Measurements from ENCODE around the gene PLAU. TPM values are rescaled to one million over a fixed set of nuclear protein-coding genes. Genes with fewer than 3 reads are reported as not detected.

Gene PLAU
- total RNA-seq, 1 donor from 2014 or later: 7.6 TPM

DNA sequence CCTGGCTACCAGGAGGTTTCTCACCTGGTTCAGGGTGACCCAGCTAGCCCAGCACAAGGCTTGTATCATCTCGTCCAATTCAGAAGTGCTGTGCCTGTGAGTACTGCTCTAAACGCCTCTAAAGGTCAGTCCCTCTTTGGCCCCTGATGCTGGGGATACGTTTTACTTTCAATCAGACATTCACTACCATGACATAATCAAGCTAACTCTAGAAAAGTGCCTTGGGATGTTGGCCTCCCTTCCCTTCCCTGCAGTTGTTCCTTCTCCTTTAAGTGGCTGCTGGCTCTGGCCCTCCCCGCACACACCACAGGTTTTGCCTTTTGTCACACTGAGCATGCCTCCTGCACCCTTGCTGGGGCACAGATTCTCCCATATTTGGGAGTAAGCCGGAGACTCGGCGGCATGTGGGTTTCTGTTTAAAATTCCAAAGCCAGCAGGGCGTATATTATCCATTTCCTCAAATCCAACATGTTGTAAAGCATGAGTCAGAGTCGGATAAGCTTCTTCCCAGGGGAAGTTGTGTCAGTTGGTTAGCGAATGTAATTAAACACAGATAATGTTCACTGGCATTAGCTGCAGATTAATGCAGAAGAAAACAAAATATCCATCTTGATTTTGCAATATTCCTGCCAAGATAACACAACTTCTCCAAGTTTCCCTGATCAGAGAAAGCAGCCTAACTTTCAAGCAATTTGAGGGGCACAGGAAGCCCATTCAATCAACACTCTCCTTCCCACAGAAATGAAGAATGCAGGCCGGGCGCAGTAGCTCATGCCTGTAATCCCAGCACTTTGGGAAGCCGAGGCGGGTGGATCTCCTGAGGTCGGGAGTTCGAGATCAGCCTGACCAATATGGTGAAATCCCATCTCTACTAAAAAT is 55.2 kb downstream of the PLAU start:
- H3K27me3 Mint-ChIP-seq (ENCODE audit: insufficient read depth, low read depth): peaks cover 13% of the 10 kb centered on the region
- peaks cover 56% of the 10 kb centered on the region for H3K4me1 Mint-ChIP-seq
- no peaks in the 10 kb centered on the region for H3K36me3 Mint-ChIP-seq
- Histone ChIP-seq H4K20me1 (ENCODE audit: low read depth) (no peaks in the 10 kb centered on the region), H3K4me2 (peak overlapping the region; percentile 52), H3K36me3 (no peaks in the 10 kb centered on the region), H3F3A (ENCODE audit: low read depth) (peaks cover 57% of the 10 kb centered on the region), H3K4me3 (peak overlapping the region; percentile 15), H3K79me2 (ENCODE audit: low read depth) (no peaks in the 10 kb centered on the region), H3K4me1 (peaks cover 34% of the 10 kb centered on the region), H3K27ac (peak overlapping the region; percentile 96), H3K9me3 (ENCODE audit: low read depth) (no peaks in the 10 kb centered on the region), H2AFZ (replicated peaks) (peak overlapping the region; percentile 1), H3K27me3 (no peaks in the 10 kb centered on the region), H3K9ac (no peak overlapping the region)
- no peaks in the 10 kb centered on the region for H3K9me3 Mint-ChIP-seq
- peak overlapping the region; percentile 74 for H3K4me3 Mint-ChIP-seq
- peak; percentile 95 for DNase-seq (ENCODE audit: low spot score)
- TF ChIP-seq EZH2phosphoT487 (IDR thresholded peaks at IDR 0.05): no peak
- TF ChIP-seq, protein P1, sequence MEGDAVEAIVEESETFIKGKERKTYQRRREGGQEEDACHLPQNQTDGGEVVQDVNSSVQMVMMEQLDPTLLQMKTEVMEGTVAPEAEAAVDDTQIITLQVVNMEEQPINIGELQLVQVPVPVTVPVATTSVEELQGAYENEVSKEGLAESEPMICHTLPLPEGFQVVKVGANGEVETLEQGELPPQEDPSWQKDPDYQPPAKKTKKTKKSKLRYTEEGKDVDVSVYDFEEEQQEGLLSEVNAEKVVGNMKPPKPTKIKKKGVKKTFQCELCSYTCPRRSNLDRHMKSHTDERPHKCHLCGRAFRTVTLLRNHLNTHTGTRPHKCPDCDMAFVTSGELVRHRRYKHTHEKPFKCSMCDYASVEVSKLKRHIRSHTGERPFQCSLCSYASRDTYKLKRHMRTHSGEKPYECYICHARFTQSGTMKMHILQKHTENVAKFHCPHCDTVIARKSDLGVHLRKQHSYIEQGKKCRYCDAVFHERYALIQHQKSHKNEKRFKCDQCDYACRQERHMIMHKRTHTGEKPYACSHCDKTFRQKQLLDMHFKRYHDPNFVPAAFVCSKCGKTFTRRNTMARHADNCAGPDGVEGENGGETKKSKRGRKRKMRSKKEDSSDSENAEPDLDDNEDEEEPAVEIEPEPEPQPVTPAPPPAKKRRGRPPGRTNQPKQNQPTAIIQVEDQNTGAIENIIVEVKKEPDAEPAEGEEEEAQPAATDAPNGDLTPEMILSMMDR (IDR thresholded peaks at IDR 0.05): no peak
- TF ChIP-seq EZH2 (IDR thresholded peaks at IDR 0.05): no peak
- H3K27ac Mint-ChIP-seq: peak overlapping the region; percentile 99

DNA sequence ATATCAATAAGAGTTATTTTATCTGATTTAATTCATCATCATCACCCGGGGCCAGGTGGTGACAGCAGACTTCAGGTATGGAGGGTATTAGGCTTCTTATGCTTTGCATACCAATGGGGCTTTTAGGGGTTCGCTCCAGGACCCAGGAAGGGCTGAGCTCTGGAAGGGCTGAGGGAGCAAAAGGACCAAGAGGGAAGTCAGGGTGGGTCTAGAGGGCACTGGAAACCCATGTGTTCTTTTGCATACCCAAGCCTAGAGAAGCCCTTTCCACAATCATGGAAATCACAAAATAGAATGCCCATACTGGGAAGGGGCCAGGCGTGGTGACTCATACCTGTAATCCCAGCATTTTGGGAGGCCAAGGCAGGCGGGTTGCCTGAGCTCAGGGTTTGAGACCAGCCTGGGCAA is 56.1 kb downstream of the PLAU start:
- Histone ChIP-seq H3K4me3 (peak overlapping the region; percentile 15), H3F3A (ENCODE audit: low read depth) (peaks cover 57% of the 10 kb centered on the region), H3K9me3 (ENCODE audit: low read depth) (no peaks in the 10 kb centered on the region), H3K4me1 (peaks cover 34% of the 10 kb centered on the region), H4K20me1 (ENCODE audit: low read depth) (no peaks in the 10 kb centered on the region), H3K27ac (peak overlapping the region; percentile 96), H3K27me3 (no peaks in the 10 kb centered on the region), H2AFZ (replicated peaks) (no peak overlapping the region), H3K79me2 (ENCODE audit: low read depth) (no peaks in the 10 kb centered on the region), H3K36me3 (no peaks in the 10 kb centered on the region), H3K9ac (no peak overlapping the region), H3K4me2 (peak overlapping the region; percentile 52)
- Mint-ChIP-seq H3K9me3 (no peaks in the 10 kb centered on the region), H3K4me1 (peaks cover 60% of the 10 kb centered on the region), H3K4me3 (peak overlapping the region; percentile 74), H3K36me3 (no peaks in the 10 kb centered on the region), H3K27me3 (ENCODE audit: insufficient read depth, low read depth) (peaks cover 13% of the 10 kb centered on the region), H3K27ac (peak overlapping the region; percentile 99)
- TF ChIP-seq EZH2 (IDR thresholded peaks at IDR 0.05) (no peak), EZH2phosphoT487 (IDR thresholded peaks at IDR 0.05) (no peak)
- TF ChIP-seq, protein P1 (IDR thresholded peaks at IDR 0.05): no peak
- DNase-seq (ENCODE audit: low spot score): peak; percentile 21

Other genes with a start within 250 kb of the PLAU start
- gene AGAP5, start 213.0 kb upstream of the PLAU start, total RNA-seq (ENCODE audit: low replicate concordance): 8.3 and 9.4 TPM in 2 replicates
- gene SEC24C, start 166.8 kb upstream of the PLAU start, total RNA-seq (ENCODE audit: low replicate concordance): 36.0 and 50.4 TPM in 2 replicates
- gene CHCHD1, start 129.1 kb upstream of the PLAU start, total RNA-seq (ENCODE audit: low replicate concordance): 51.3 and 66.7 TPM in 2 replicates
- gene ZSWIM8, start 125.5 kb upstream of the PLAU start, total RNA-seq (ENCODE audit: low replicate concordance): 30.5 and 38.1 TPM in 2 replicates
- 12.4 and 32.1 TPM in 2 replicates for gene NDST2, start 99.5 kb upstream of the PLAU start, total RNA-seq (ENCODE audit: low replicate concordance)
- 35.0 and 36.6 TPM in 2 replicates for gene CAMK2G, start 36.6 kb upstream of the PLAU start, total RNA-seq (ENCODE audit: low replicate concordance)
- 96.9 and 104 TPM in 2 replicates for gene VCL, start 87.0 kb downstream of the PLAU start, total RNA-seq (ENCODE audit: low replicate concordance)
- 47.2 and 58.3 TPM in 2 replicates for gene AP3M1, start 239.7 kb downstream of the PLAU start, total RNA-seq (ENCODE audit: low replicate concordance)
- gene ADK, start 240.1 kb downstream of the PLAU start, total RNA-seq (ENCODE audit: low replicate concordance): 33.5 and 50.9 TPM in 2 replicates